K562 (cell line): ENCODE measurements around the gene HBM. TPM values are rescaled to one million over a fixed set of nuclear protein-coding genes. Genes with fewer than 3 reads are reported as not detected.

Source experiments
- CREB1 ChIP-seq, 2 experiments: sonication (generic) in 1 of 2; formaldehyde crosslinking in 1 of 2; IDR thresholded peaks; 2 replicates each; pipeline versions ENCODE4 v1.6.1 to v1.8.0; 2012 to 2022; ENCODE audit warnings: inconsistent platforms in 1 of 2, mild to moderate bottlenecking in 1 of 2, missing genetic modification reagents in 1 of 2, moderate library complexity in 1 of 2
- ETV5 ChIP-seq: sonication (generic); formaldehyde crosslinking; IDR thresholded peaks from 2 replicates; pipeline ENCODE4 v1.4.0; 2020; ENCODE audit warnings: low read depth, mild to moderate bottlenecking, missing genetic modification reagents
- FOXJ3 ChIP-seq: sonication (generic); formaldehyde crosslinking; IDR thresholded peaks from 2 replicates; pipeline ENCODE4 v1.4.0; 2020; ENCODE audit warnings: mild to moderate bottlenecking, missing genetic modification reagents
- JUN ChIP-seq, 2 experiments: sonication (generic) in 1 of 2; formaldehyde crosslinking in 1 of 2; IDR thresholded peaks; 2 replicates each; pipeline versions ENCODE4 v1.6.1 to v1.8.0; 2012 to 2022; ENCODE audit warnings: borderline replicate concordance in 2 of 2, mild to moderate bottlenecking in 2 of 2, improper control_type of control experiment in 1 of 2, low read depth in 1 of 2, low read length in 1 of 2, missing genetic modification reagents in 1 of 2
- TEAD1 ChIP-seq, 2 experiments: fragments of 450-650 bp in 1 of 2; sonication (generic) in 1 of 2; formaldehyde crosslinking; IDR thresholded peaks; 2 replicates each; pipeline versions ENCODE4 v1.4.0 to v1.8.0; 2020 to 2022; ENCODE audit warnings: mild to moderate bottlenecking in 2 of 2, missing genetic modification reagents in 1 of 2
- ZBED1 ChIP-seq: IDR thresholded peaks from 2 replicates; pipeline ENCODE4 v1.6.1; 2014
- ZBTB2 ChIP-seq: fragments of 450-650 bp; IDR thresholded peaks from 2 replicates; pipeline ENCODE4 v1.6.1; 2016; ENCODE audit warnings: antibody characterized with exemption
- polyA plus RNA-seq, 8 experiments: library from polyadenylated mRNA; depleted of rRNA in 4 of 8; stranded (reverse) in 5 of 8; unstranded in 3 of 8; fragments of >200 nt; fragmentation: Nextera tagmentation in 2 of 8; fragmentation: Illumina TruSeq in 1 of 8; extraction: Ambion mirVana in 2 of 8; extraction: Trizol in 1 of 8; gene quantifications; 2 replicates each; pipeline versions ENCODE4 v1.2.1 to v1.2.3, GENCODE V29; 2011 to 2014; ENCODE audit warnings: inconsistent platforms in 1 of 8, missing spikeins in 1 of 8
- total RNA-seq, 7 experiments: library from RNA; depleted of rRNA in 6 of 7; stranded (reverse); fragments of >200 nt in 6 of 7; fragmentation: Illumina TruSeq in 2 of 7; extraction: Trizol in 2 of 7; gene quantifications; 2 replicates each; pipeline versions ENCODE4 v1.2.1 to v1.2.3, GENCODE V29; 2011 to 2021; ENCODE audit warnings: low replicate concordance in 1 of 7
- TF ChIP-seq, protein P1 (sequence below): fragments of 450-650 bp; IDR thresholded peaks from 2 replicates; pipeline ENCODE4 v1.6.1; 2016; ENCODE audit warnings: mild to moderate bottlenecking, moderate library complexity
- TF ChIP-seq, protein P2 (sequence below): fragments of 250-450 bp; sonication (Bioruptor Pico); IDR thresholded peaks from 2 replicates; pipeline ENCODE4 v1.9.0; 2021; ENCODE audit warnings: mild to moderate bottlenecking, inconsistent platforms

The HBM gene
- total and polyA plus RNA-seq, 9 of the 15 experiments (the other 6 are each of a cell fraction or from before 2014, with no cell fraction given): not detected

GRCh38 chr16:180681-181564 is 15.1 kb downstream of the HBM start (continued):
- TF ChIP-seq, protein P1, sequence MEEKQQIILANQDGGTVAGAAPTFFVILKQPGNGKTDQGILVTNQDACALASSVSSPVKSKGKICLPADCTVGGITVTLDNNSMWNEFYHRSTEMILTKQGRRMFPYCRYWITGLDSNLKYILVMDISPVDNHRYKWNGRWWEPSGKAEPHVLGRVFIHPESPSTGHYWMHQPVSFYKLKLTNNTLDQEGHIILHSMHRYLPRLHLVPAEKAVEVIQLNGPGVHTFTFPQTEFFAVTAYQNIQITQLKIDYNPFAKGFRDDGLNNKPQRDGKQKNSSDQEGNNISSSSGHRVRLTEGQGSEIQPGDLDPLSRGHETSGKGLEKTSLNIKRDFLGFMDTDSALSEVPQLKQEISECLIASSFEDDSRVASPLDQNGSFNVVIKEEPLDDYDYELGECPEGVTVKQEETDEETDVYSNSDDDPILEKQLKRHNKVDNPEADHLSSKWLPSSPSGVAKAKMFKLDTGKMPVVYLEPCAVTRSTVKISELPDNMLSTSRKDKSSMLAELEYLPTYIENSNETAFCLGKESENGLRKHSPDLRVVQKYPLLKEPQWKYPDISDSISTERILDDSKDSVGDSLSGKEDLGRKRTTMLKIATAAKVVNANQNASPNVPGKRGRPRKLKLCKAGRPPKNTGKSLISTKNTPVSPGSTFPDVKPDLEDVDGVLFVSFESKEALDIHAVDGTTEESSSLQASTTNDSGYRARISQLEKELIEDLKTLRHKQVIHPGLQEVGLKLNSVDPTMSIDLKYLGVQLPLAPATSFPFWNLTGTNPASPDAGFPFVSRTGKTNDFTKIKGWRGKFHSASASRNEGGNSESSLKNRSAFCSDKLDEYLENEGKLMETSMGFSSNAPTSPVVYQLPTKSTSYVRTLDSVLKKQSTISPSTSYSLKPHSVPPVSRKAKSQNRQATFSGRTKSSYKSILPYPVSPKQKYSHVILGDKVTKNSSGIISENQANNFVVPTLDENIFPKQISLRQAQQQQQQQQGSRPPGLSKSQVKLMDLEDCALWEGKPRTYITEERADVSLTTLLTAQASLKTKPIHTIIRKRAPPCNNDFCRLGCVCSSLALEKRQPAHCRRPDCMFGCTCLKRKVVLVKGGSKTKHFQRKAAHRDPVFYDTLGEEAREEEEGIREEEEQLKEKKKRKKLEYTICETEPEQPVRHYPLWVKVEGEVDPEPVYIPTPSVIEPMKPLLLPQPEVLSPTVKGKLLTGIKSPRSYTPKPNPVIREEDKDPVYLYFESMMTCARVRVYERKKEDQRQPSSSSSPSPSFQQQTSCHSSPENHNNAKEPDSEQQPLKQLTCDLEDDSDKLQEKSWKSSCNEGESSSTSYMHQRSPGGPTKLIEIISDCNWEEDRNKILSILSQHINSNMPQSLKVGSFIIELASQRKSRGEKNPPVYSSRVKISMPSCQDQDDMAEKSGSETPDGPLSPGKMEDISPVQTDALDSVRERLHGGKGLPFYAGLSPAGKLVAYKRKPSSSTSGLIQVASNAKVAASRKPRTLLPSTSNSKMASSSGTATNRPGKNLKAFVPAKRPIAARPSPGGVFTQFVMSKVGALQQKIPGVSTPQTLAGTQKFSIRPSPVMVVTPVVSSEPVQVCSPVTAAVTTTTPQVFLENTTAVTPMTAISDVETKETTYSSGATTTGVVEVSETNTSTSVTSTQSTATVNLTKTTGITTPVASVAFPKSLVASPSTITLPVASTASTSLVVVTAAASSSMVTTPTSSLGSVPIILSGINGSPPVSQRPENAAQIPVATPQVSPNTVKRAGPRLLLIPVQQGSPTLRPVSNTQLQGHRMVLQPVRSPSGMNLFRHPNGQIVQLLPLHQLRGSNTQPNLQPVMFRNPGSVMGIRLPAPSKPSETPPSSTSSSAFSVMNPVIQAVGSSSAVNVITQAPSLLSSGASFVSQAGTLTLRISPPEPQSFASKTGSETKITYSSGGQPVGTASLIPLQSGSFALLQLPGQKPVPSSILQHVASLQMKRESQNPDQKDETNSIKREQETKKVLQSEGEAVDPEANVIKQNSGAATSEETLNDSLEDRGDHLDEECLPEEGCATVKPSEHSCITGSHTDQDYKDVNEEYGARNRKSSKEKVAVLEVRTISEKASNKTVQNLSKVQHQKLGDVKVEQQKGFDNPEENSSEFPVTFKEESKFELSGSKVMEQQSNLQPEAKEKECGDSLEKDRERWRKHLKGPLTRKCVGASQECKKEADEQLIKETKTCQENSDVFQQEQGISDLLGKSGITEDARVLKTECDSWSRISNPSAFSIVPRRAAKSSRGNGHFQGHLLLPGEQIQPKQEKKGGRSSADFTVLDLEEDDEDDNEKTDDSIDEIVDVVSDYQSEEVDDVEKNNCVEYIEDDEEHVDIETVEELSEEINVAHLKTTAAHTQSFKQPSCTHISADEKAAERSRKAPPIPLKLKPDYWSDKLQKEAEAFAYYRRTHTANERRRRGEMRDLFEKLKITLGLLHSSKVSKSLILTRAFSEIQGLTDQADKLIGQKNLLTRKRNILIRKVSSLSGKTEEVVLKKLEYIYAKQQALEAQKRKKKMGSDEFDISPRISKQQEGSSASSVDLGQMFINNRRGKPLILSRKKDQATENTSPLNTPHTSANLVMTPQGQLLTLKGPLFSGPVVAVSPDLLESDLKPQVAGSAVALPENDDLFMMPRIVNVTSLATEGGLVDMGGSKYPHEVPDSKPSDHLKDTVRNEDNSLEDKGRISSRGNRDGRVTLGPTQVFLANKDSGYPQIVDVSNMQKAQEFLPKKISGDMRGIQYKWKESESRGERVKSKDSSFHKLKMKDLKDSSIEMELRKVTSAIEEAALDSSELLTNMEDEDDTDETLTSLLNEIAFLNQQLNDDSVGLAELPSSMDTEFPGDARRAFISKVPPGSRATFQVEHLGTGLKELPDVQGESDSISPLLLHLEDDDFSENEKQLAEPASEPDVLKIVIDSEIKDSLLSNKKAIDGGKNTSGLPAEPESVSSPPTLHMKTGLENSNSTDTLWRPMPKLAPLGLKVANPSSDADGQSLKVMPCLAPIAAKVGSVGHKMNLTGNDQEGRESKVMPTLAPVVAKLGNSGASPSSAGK: peak; percentile 100
- TF ChIP-seq, protein P2, sequence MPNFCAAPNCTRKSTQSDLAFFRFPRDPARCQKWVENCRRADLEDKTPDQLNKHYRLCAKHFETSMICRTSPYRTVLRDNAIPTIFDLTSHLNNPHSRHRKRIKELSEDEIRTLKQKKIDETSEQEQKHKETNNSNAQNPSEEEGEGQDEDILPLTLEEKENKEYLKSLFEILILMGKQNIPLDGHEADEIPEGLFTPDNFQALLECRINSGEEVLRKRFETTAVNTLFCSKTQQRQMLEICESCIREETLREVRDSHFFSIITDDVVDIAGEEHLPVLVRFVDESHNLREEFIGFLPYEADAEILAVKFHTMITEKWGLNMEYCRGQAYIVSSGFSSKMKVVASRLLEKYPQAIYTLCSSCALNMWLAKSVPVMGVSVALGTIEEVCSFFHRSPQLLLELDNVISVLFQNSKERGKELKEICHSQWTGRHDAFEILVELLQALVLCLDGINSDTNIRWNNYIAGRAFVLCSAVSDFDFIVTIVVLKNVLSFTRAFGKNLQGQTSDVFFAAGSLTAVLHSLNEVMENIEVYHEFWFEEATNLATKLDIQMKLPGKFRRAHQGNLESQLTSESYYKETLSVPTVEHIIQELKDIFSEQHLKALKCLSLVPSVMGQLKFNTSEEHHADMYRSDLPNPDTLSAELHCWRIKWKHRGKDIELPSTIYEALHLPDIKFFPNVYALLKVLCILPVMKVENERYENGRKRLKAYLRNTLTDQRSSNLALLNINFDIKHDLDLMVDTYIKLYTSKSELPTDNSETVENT (CRISPR knock-in tag): peak; percentile 66; the same call in 1 of the 2 replicates
- TF ChIP-seq CREB1 (IDR thresholded peaks at IDR 0.05): no peak
- TF ChIP-seq CREB1 (CRISPR knock-in tag; IDR thresholded peaks at IDR 0.05): peak; percentile 93
- peak; percentile 41; the same call in 1 of the 2 replicates for TF ChIP-seq ETV5 (CRISPR knock-in tag)
- peak; percentile 41; the same call in 1 of the 2 replicates for TF ChIP-seq ZBED1
- TF ChIP-seq TEAD1 (CRISPR knock-in tag; IDR thresholded peaks at IDR 0.05): peak; percentile 40 to 98; a peak in 2 of 4 replicates
- peak; percentile 13; the same call in 1 of the 2 replicates for TF ChIP-seq ZBTB2
- no peak for TF ChIP-seq FOXJ3
- peak; percentile 52; the same call in 1 of the 2 replicates for TF ChIP-seq JUN (IDR thresholded peaks at IDR 0.05; ENCODE audit: borderline replicate concordance, low read depth, low read length)
- peak; percentile 99 for TF ChIP-seq JUN (CRISPR knock-in tag; IDR thresholded peaks at IDR 0.05; ENCODE audit: borderline replicate concordance)
